GM12801 (cell line): Measurements from ENCODE around the gene SELPLG.

Source experiments
- TF ChIP-seq, protein P1 (sequence below): IDR thresholded peaks from one replicate; pipeline ENCODE4 v1.5.1; 2011; ENCODE audit warnings: control low read depth; ENCODE audit not compliant: insufficient read length; ENCODE audit errors: extremely low read depth

The SELPLG gene

DNA sequence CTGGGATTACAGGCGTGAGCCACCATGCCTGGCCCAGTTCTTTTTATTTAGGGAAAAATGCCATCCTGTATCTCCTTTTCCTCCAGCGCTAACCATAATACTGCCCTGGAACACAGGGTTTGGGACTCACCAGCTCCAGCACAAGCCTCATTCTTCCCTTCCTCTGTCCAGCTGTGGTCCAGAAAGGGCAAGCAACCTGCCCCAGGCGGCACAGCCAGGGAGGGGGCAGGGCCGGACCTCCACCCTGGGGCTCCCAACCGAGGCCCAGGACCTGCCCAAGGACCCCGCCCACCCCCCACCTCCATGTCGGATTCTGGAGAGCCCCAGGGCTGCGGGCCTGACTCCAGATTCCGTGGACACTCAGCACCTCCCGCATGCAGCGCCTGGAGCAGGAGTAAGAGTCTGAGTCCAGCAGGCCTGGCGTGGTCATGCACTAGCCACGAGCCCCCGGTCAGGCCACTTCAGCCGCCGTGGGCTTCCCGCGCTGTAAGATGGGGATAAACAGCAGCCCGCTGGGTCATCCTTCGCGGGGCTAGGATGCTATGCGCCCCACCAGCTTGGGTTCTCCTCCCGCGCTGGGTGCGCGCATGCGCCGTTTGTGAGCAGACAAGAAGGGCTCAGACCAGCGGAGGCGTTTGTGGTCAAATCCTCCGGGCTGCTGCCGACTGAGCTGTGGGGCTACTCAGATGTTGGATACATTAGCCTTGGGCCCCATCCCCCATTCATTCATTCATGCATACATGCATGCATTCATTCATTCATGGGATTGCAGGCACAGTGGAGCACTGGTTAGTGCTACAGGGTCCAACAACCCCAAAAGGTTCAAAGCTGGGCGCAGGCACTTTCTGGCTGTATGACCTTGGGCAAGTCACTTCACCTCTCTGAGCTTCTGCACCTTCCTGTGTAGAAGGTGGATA, 52.1 kb downstream of the SELPLG start:
- TF ChIP-seq, protein P1, sequence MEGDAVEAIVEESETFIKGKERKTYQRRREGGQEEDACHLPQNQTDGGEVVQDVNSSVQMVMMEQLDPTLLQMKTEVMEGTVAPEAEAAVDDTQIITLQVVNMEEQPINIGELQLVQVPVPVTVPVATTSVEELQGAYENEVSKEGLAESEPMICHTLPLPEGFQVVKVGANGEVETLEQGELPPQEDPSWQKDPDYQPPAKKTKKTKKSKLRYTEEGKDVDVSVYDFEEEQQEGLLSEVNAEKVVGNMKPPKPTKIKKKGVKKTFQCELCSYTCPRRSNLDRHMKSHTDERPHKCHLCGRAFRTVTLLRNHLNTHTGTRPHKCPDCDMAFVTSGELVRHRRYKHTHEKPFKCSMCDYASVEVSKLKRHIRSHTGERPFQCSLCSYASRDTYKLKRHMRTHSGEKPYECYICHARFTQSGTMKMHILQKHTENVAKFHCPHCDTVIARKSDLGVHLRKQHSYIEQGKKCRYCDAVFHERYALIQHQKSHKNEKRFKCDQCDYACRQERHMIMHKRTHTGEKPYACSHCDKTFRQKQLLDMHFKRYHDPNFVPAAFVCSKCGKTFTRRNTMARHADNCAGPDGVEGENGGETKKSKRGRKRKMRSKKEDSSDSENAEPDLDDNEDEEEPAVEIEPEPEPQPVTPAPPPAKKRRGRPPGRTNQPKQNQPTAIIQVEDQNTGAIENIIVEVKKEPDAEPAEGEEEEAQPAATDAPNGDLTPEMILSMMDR: no peak

DNA sequence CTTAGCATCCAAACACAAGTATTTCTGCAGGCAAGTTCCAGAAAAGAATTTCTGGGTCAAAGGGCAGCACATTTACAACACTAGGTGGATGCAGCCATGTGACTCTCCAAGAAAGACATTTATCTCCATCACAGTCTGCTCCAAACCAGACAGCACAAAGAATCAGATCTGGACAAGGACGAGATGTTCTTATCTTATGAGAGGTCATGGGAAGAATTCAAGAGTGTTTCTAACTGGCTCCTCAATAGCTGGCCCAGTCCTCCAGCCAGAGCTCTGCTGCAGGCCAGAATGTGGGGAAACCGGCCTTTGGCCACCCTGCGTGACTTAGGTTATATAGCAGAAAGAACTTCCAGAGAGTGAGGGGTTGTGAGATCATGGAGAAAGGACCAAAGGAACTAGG, 53.2 kb downstream of the SELPLG start:
- TF ChIP-seq, protein P1: no peak

DNA sequence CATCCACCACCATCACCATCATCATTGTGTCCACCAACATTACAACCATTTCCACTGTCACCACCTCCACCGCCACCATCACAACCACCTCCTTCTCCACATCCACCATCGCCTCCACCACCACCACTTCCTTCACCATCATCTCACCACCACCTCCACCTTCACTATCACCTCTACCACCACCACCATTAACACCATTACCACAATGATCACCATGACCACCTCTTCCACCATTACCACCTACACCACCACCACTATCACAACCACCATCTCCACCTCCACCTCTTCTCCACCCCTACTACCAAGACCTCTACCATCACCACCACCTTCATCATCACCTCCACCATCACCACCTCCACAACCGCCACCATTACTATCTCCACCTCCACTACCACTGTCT, 54.9 kb downstream of the SELPLG start:
- TF ChIP-seq, protein P1: no peak

DNA sequence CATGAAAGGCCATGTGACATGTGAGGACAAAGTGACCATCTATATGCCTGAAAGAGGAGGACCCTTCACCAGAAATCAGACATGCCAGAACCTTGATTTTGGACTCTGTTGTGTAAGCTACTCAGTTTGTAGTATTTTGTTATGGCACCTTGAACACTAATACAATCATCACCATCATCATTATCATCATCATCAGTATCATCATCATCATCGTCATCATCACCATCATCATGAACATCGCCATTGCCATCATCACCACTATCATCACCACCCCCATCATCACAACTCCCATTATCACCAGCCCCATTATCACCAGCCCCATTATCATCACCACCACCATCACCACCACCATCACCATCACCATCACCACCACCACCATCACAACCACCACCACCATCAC, 55.4 kb downstream of the SELPLG start:
- TF ChIP-seq, protein P1: no peak

DNA sequence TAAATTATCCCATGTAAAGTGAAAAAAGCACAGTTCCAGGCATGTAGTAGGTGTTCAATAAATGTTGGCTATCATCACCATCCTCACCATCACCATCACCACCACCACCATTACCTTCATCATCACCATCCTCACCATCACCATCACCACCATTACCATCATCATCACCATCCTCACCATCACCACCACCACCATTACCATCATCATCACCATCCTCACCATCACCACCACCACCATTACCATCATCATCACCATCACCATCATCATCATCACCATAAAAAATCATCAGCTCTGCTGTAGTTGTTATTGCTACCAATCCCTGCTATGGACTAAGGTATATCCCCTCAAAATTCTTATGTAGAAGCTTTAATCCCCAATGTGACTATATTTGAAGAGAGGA, 56.2 kb downstream of the SELPLG start:
- TF ChIP-seq, protein P1: no peak

DNA sequence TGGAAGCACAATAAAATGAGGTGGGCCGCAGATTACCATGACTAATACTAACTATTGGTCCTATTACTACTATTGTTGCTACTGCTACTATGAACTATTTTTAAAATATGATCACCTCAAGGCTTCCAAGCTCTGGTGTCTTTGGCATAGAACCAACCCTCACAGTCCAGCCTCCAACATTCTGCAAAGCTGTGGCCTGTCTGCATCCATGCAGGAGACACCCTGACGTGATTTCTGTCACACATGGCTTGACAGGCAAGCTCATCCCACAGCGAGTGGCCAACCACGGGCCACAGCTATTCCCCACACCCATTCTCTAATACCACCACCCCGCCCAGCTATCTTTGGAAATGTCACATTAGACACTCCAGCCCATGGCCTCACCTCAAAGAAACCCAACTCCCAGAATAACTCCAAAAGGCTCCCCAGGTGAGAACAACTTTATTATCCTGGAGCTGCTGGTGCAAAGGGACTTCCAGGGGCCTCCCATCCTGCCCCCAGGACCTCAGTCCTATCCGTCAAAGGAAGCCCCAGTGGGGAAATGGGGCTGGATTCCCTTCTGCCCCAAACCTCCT, 56.9 kb downstream of the SELPLG start:
- TF ChIP-seq, protein P1: no peak

DNA sequence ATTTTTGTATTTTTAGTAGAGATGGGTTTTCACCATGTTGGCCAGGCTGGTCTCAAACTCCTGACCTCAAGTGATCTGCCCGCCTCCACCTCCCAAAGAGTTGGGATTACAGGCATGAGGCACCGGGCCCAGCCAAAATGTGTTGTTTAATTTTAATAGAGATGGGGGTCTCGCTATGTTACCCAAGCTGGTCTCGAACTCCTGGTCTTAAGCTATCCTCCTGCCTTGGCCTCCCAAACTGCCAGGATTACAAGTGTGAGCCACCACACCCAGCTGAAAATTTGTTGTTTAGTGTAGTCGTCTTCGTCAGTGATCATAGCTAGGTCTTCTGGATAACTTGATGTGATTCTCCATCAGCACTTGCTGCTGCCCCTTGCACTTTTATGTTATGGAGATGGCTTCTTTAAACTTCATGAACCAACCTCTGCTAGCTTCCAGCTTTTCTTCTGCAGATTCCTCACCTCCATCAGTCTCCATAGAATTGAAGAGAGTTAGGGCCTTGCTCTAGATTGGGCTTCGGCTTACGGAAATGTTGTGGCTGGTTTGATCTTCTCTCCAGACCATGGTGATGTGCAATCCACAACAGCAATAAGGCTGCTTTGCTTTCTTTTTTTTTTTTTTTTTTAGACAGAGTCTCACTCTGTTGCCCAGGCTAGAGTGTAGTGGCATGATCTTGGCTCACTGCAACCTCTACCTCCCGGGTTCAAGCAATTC, 58.3 kb downstream of the SELPLG start:
- TF ChIP-seq, protein P1: no peak
